ENCODE results near the gene PRM3.

DNA sequence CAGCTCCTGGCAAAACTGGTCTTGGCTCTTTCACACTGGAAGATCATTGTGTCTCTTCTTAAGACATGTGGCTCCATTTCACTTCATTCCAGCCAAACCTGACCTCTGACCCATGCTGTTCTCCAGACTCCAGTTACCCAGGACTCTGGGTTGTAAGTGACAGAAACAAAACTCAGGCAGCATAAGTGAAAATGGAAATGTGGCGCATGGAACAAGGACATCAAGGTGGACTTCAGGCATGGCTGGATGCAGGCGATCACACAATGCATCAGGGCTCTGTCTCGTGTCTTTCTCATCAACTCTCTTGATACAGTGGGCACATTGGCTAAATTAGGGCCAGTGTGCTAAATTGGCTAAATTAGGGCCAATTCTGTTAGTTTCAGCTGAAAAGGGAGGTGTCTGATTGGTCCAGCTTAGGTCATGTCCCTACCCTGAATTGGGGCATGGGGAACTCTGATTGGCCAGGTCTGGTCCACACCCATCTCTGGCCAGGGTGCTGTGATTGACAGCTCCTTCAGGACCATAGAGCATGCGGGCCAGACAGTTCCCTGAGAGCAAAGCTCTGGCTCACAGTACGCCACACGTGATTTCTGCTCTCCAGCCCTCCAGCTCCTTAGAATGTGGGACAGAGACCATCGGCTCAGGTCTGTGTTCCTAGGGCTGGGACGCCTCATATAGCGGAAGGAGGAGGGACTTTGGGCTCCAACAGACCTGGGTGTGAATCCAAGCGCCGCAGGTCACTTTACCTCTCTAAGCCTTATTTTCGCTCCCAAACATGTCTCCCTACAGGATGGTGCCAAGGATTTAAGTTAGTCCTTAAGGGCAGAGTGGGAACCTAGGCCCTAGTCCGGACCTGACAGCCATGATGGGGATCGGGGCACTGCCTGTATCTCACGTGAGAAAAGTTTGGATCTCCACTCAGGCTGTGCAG is 34.9 kb downstream of the PRM3 start:
- TF ChIP-seq CTCF (IDR thresholded peaks at IDR 0.05; ENCODE audit: low read depth, low read length, missing input control) (no peak), JUND (IDR thresholded peaks at IDR 0.05) (no peak), FOXA1 (IDR thresholded peaks at IDR 0.05) (no peak), FOXA2 (IDR thresholded peaks at IDR 0.05) (no peak), MAX (IDR thresholded peaks at IDR 0.05) (no peak), RAD21 (IDR thresholded peaks at IDR 0.05) (no peak), ZBTB33 (IDR thresholded peaks at IDR 0.05) (no peak), NR2F2 (IDR thresholded peaks at IDR 0.05) (no peak), EGR1 (IDR thresholded peaks at IDR 0.05; ENCODE audit: low read depth in 2 of 2) (no peak), TAF1 (conservative IDR thresholded peaks at IDR 0.05) (no peak)
- TF ChIP-seq, protein P1, sequence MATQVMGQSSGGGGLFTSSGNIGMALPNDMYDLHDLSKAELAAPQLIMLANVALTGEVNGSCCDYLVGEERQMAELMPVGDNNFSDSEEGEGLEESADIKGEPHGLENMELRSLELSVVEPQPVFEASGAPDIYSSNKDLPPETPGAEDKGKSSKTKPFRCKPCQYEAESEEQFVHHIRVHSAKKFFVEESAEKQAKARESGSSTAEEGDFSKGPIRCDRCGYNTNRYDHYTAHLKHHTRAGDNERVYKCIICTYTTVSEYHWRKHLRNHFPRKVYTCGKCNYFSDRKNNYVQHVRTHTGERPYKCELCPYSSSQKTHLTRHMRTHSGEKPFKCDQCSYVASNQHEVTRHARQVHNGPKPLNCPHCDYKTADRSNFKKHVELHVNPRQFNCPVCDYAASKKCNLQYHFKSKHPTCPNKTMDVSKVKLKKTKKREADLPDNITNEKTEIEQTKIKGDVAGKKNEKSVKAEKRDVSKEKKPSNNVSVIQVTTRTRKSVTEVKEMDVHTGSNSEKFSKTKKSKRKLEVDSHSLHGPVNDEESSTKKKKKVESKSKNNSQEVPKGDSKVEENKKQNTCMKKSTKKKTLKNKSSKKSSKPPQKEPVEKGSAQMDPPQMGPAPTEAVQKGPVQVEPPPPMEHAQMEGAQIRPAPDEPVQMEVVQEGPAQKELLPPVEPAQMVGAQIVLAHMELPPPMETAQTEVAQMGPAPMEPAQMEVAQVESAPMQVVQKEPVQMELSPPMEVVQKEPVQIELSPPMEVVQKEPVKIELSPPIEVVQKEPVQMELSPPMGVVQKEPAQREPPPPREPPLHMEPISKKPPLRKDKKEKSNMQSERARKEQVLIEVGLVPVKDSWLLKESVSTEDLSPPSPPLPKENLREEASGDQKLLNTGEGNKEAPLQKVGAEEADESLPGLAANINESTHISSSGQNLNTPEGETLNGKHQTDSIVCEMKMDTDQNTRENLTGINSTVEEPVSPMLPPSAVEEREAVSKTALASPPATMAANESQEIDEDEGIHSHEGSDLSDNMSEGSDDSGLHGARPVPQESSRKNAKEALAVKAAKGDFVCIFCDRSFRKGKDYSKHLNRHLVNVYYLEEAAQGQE (IDR thresholded peaks at IDR 0.05): no peak
